WERI-Rb-1 (cell line): ENCODE results near the gene RTTN.

ENCODE experiments used
- DNase-seq: peaks from one replicate; pipeline ENCODE4 v3.0.0-alpha.2; 2020
- H3K27ac ChIP-seq: fragments of 250-450 bp; sonication (Bioruptor Pico); 2 replicates; pipeline ENCODE4 v1.5.1; 2020; ENCODE audit warnings: mild to moderate bottlenecking, moderate library complexity
- H3K27me3 ChIP-seq: fragments of 250-450 bp; sonication (Bioruptor Pico); 2 replicates; pipeline ENCODE4 v1.5.1; 2021; ENCODE audit warnings: mild to moderate bottlenecking, low read depth, moderate library complexity; ENCODE audit not compliant: insufficient read depth, severe bottlenecking
- H3K36me3 ChIP-seq: fragments of 250-450 bp; sonication (Bioruptor Pico); 2 replicates; pipeline ENCODE4 v1.5.1; 2020; ENCODE audit warnings: mild to moderate bottlenecking, moderate library complexity
- H3K4me3 ChIP-seq: 2 replicates; pipeline ENCODE4 v1.5.1; 2011; ENCODE audit warnings: low read depth, mild to moderate bottlenecking, control low read depth, low read length
- H3K9me3 ChIP-seq: fragments of 250-450 bp; sonication (Bioruptor Pico); 2 replicates; pipeline ENCODE4 v1.5.1; 2021; ENCODE audit warnings: mild to moderate bottlenecking, moderate library complexity; ENCODE audit not compliant: severe bottlenecking
- TF ChIP-seq, protein P1 (sequence below): IDR thresholded peaks from 2 replicates; pipeline ENCODE4 v1.5.1; 2011; ENCODE audit warnings: low read depth, mild to moderate bottlenecking, control low read depth, inconsistent platforms, low read length

The RTTN gene

DNA sequence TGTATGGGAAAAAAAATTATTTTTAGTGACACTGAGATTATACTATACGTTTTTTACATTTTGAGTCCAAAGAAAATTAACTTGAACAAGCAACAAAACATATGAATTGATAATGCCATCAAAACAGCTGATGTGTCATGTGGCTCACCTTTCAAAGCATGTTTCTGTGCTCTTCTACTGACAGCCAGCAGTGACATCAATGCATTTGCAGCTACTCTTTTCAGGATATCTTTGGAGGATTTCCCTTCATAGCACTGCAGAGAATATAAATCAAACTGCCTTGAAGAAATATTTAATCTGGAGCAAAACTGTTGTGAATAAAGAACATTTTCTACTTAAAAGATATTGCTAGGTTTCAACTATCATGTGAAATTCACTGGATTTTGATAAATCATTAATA lies 174.8 kb downstream of the RTTN start:
- Histone ChIP-seq H3K27ac (no peak overlapping the region), H3K27me3 (no peaks in the 10 kb centered on the region), H3K36me3 (no peaks in the 10 kb centered on the region; the same call in 1 of the 2 replicates), H3K4me3 (no peak overlapping the region), H3K9me3 (no peaks in the 10 kb centered on the region)
- DNase-seq: no peak
- TF ChIP-seq, protein P1, sequence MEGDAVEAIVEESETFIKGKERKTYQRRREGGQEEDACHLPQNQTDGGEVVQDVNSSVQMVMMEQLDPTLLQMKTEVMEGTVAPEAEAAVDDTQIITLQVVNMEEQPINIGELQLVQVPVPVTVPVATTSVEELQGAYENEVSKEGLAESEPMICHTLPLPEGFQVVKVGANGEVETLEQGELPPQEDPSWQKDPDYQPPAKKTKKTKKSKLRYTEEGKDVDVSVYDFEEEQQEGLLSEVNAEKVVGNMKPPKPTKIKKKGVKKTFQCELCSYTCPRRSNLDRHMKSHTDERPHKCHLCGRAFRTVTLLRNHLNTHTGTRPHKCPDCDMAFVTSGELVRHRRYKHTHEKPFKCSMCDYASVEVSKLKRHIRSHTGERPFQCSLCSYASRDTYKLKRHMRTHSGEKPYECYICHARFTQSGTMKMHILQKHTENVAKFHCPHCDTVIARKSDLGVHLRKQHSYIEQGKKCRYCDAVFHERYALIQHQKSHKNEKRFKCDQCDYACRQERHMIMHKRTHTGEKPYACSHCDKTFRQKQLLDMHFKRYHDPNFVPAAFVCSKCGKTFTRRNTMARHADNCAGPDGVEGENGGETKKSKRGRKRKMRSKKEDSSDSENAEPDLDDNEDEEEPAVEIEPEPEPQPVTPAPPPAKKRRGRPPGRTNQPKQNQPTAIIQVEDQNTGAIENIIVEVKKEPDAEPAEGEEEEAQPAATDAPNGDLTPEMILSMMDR: no peak

DNA sequence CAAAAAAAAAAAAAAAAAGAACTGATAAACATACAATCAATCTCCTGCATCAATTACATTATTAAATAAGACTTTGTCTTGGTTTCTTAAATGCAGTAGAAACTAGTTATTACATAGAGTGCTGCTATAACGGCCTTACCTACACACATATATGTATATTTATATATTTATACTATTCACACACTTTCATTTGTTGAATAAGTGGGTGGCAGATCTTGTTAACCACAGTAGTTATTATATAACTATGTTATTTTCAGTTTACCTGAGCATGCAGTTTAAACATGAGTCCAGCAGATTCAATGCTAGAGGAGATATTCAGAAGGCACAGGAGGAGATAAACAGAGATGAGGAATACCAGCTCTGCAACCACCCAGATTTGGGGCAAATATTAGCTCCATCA lies 176.3 kb downstream of the RTTN start:
- H3K27me3 ChIP-seq: no peaks in the 10 kb centered on the region
- no peak overlapping the region for H3K4me3 ChIP-seq
- no peaks in the 10 kb centered on the region; the same call in 1 of the 2 replicates for H3K36me3 ChIP-seq
- no peak overlapping the region for H3K27ac ChIP-seq
- no peak for DNase-seq
- TF ChIP-seq, protein P1: no peak
- no peaks in the 10 kb centered on the region for H3K9me3 ChIP-seq

DNA sequence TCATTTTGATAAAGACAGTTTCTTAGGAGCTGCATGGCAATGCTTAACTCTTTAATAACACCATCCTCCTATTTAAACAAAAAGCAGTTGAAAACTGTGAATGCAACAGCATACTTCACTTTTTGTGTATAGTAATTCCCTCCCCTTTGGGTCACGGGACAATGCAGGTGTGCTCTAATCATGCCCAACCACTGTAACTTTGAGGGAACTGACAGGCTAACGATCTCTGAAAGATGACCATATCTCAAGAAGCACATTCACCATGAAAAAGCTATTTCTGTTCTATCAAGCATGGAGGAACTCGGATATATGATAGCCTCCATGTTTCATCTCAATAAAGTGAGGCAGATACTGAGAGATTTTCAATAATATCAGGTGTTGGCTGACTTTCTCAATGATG lies 176.8 kb downstream of the RTTN start:
- Histone ChIP-seq H3K9me3 (no peaks in the 10 kb centered on the region), H3K27me3 (no peaks in the 10 kb centered on the region), H3K27ac (no peak overlapping the region), H3K4me3 (no peak overlapping the region), H3K36me3 (no peaks in the 10 kb centered on the region; the same call in 1 of the 2 replicates)
- TF ChIP-seq, protein P1: no peak
- no peak for DNase-seq

DNA sequence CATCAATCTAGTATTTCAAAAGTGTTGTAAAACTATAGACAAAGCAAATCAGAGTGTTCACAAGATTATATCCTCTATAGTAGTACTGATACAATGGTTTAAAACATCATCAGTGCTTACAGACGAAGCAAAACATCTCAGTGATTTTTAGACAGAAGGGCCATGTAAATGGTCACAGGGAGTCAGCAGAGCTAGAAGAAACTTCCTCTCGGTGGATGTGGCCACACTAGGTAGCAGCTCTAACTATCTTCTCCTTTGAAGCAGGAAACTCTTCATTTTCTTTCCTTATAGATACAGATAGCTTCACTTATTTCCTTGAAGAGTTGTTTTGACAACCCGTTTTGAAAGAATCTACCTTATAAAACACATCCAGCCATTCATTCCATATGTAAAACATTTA lies 177.4 kb downstream of the RTTN start:
- TF ChIP-seq, protein P1: no peak
- Histone ChIP-seq H3K9me3 (no peaks in the 10 kb centered on the region), H3K27ac (no peak overlapping the region), H3K4me3 (no peak overlapping the region), H3K27me3 (no peaks in the 10 kb centered on the region), H3K36me3 (no peaks in the 10 kb centered on the region; the same call in 1 of the 2 replicates)
- no peak for DNase-seq

DNA sequence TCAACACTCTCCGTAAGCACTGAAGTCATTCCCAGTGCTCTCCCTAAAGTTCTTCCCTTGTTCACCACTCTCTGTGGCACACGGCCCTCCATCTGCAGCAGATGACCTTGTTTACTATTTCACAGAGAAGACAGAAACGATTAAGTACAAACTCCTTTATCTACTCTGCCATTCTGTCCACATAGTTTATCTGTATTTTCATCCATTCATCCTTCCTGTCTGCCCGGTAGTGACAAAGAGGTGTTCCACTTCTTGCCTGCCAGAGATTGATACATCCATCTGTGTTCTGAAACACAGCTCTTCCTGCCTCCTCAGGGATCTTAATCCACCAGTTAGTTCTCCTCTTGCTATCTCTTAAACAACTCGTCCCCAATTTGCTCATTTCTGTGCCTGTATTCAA lies 179.9 kb downstream of the RTTN start:
- no peak for DNase-seq
- H3K27me3 ChIP-seq: no peaks in the 10 kb centered on the region
- no peak overlapping the region for H3K4me3 ChIP-seq
- TF ChIP-seq, protein P1: no peak
- H3K9me3 ChIP-seq: no peaks in the 10 kb centered on the region
- no peaks in the 10 kb centered on the region; the same call in 1 of the 2 replicates for H3K36me3 ChIP-seq
- no peak overlapping the region for H3K27ac ChIP-seq

DNA sequence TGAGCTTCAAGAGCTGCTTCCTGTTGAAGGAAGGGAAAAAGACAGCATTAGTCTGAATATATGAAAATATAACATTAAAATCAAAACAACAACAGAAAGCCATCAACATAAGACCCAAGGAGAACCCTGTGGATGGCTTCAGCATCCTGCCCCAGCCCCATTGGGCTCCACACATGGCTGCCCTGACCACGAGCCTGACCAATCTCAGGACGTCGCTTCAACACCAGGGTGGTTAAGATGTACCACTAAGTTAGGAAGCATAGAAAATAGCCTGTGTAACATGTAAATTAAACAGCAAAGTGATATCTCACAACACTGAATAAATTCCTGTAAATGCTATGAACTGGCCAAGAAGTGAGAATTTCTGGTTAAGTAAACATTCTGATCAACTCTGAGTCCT lies 180.7 kb downstream of the RTTN start:
- Histone ChIP-seq H3K27ac (no peak overlapping the region), H3K36me3 (no peaks in the 10 kb centered on the region; the same call in none of the 2 replicates), H3K9me3 (no peaks in the 10 kb centered on the region), H3K4me3 (no peak overlapping the region), H3K27me3 (no peaks in the 10 kb centered on the region)
- TF ChIP-seq, protein P1: no peak
- DNase-seq: no peak
